Astrocyte (in vitro differentiated cells and primary cell): ENCODE data around the gene TPD52L2. TPM values are rescaled to one million over a fixed set of nuclear protein-coding genes. Genes with fewer than 3 reads are reported as not detected.

ENCODE experiments used
- DNase-seq: peaks from one replicate; pipeline ENCODE4 v3.0.0-alpha.2; 2010; ENCODE audit warnings: low read depth
- FAIRE-seq: peaks from 2 replicates; lab custom pipeline; 2011; peaks lifted over from hg19 to GRCh38; lab: Jason Lieb, UNC
- H2AFZ ChIP-seq: 2 replicates; pipeline ENCODE4 v1.6.0; 2012; ENCODE audit warnings: low read depth, low read length, inconsistent platforms
- H3K27ac ChIP-seq: 2 replicates; pipeline ENCODE4 v1.5.1; 2011; ENCODE audit warnings: low read depth, low read length, inconsistent platforms
- H3K27me3 ChIP-seq: 2 replicates; pipeline ENCODE4 v1.6.0; 2011; ENCODE audit warnings: low read length, inconsistent platforms; ENCODE audit not compliant: insufficient read depth
- H3K36me3 ChIP-seq: 2 replicates; pipeline ENCODE4 v1.5.1; 2011; ENCODE audit warnings: low read length, inconsistent platforms; ENCODE audit not compliant: insufficient read depth
- H3K4me1 ChIP-seq: 2 replicates; pipeline ENCODE4 v1.5.1; 2011; ENCODE audit warnings: low read length, inconsistent platforms; ENCODE audit not compliant: insufficient read depth
- H3K4me2 ChIP-seq: 2 replicates; pipeline ENCODE4 v1.6.0; 2012; ENCODE audit warnings: low read length, inconsistent platforms
- H3K4me3 ChIP-seq: 2 replicates; pipeline ENCODE4 v1.5.1; 2011; ENCODE audit warnings: low read depth, mild to moderate bottlenecking, low read length, inconsistent platforms; ENCODE audit not compliant: insufficient read depth
- H3K79me2 ChIP-seq: 2 replicates; pipeline ENCODE4 v1.6.0; 2012; ENCODE audit warnings: mild to moderate bottlenecking, low read length, inconsistent platforms; ENCODE audit not compliant: insufficient read depth
- H3K9ac ChIP-seq: 2 replicates; pipeline ENCODE4 v1.6.0; 2012; ENCODE audit warnings: mild to moderate bottlenecking, low read length, inconsistent platforms
- H3K9me3 ChIP-seq: 2 replicates; pipeline ENCODE4 v1.5.1; 2012; ENCODE audit warnings: low read depth, mild to moderate bottlenecking, low read length, inconsistent platforms; ENCODE audit not compliant: insufficient read depth
- H4K20me1 ChIP-seq: 2 replicates; pipeline ENCODE4 v1.6.0; 2012; ENCODE audit warnings: low read length, inconsistent platforms; ENCODE audit not compliant: insufficient read depth
- H3K27ac Mint-ChIP-seq: one replicate; pipeline ENCODE4 v1.8.0; 2021; ENCODE audit warnings: mild to moderate bottlenecking, mixed read lengths; ENCODE audit not compliant: unreplicated experiment
- H3K27me3 Mint-ChIP-seq: one replicate; pipeline ENCODE4 v1.8.0; 2021; ENCODE audit warnings: low read depth, mixed read lengths; ENCODE audit not compliant: unreplicated experiment
- H3K36me3 Mint-ChIP-seq: one replicate; pipeline ENCODE4 v1.8.0; 2021; ENCODE audit warnings: low read depth, mixed read lengths; ENCODE audit not compliant: unreplicated experiment
- H3K4me1 Mint-ChIP-seq: one replicate; pipeline ENCODE4 v1.8.0; 2021; ENCODE audit warnings: low read depth, mixed read lengths; ENCODE audit not compliant: unreplicated experiment
- H3K4me3 Mint-ChIP-seq: one replicate; pipeline ENCODE4 v1.8.0; 2021; ENCODE audit warnings: mild to moderate bottlenecking, moderate library complexity, mixed read lengths; ENCODE audit not compliant: unreplicated experiment
- H3K9me3 Mint-ChIP-seq: one replicate; pipeline ENCODE4 v1.8.0; 2021; ENCODE audit warnings: mild to moderate bottlenecking, mixed read lengths; ENCODE audit not compliant: unreplicated experiment
- CTCF ChIP-seq: IDR thresholded peaks from 2 replicates; pipeline ENCODE4 v1.5.1; 2011; ENCODE audit warnings: low read depth, mild to moderate bottlenecking, inconsistent platforms, low read length, moderate library complexity; ENCODE audit not compliant: insufficient read depth
- EZH2 ChIP-seq: IDR thresholded peaks from 2 replicates; pipeline ENCODE4 v1.6.1; 2012; ENCODE audit warnings: mild to moderate bottlenecking, low read length, inconsistent platforms; ENCODE audit not compliant: insufficient read depth
- total RNA-seq: library from RNA; stranded (reverse); gene quantifications from 2 replicates; pipeline ENCODE4 v1.2.1, GENCODE V29; 2021

The TPD52L2 gene
- total RNA-seq, 1 donor from 2014 or later, result 145 TPM

DNA sequence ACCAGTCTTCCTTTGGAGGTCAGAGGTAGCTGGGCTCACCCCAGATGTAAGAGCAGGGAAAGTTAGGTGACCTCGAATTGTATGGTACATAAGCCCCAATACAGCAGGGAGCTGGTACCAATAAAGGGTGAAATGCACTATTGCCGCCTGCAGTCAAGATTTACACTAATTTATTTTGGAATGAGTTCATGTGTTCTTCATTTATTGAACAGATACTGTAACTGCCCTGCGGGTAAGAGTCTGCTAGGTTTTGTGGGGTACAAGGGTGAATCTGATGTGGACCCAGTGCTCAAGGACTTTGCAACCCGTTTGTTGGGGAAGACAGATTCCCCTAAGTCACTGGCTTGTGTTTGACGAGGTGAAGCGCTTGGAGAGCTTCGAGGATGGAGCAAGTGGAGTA, 27.3 kb downstream of the TPD52L2 start:
- Mint-ChIP-seq H3K27ac (no peak overlapping the region), H3K36me3 (peaks cover 7% of the 10 kb centered on the region), H3K9me3 (no peaks in the 10 kb centered on the region), H3K4me1 (peaks cover 10% of the 10 kb centered on the region), H3K27me3 (no peaks in the 10 kb centered on the region), H3K4me3 (no peak overlapping the region)
- Histone ChIP-seq H3K4me2 (no peak overlapping the region), H3K36me3 (peaks cover 25% of the 10 kb centered on the region), H3K27me3 (no peaks in the 10 kb centered on the region), H3K4me3 (no peak overlapping the region), H3K9ac (no peak overlapping the region), H2AFZ (no peak overlapping the region), H3K79me2 (peaks cover 28% of the 10 kb centered on the region), H4K20me1 (peaks cover 58% of the 10 kb centered on the region), H3K9me3 (no peaks in the 10 kb centered on the region), H3K27ac (no peak overlapping the region), H3K4me1 (peaks cover 10% of the 10 kb centered on the region)
- TF ChIP-seq CTCF (no peak), EZH2 (no peak)
- DNase-seq (no peak), FAIRE-seq (no peak)

DNA sequence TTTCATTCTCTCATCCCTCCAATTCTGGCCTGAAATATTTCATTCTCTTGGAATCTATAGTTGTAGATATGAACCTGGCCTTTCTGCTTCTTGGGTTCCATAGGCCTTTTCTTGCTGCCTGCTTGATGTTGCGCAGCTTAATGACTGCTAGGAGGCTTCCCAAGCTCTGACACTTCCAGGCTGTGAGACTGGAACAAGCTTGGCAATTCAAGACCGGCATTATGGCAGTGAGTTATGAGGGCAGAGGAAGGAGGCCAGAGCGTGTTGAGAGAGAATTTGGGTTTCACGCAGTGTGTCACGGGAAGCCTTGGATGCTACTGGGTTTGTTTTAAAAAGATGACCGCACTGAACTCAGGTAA, 28.9 kb downstream of the TPD52L2 start:
- Mint-ChIP-seq H3K9me3 (no peaks in the 10 kb centered on the region), H3K36me3 (peaks cover 2% of the 10 kb centered on the region), H3K27ac (peak overlapping the region; percentile 54), H3K4me3 (peak overlapping the region; percentile 87), H3K27me3 (no peaks in the 10 kb centered on the region), H3K4me1 (peaks cover 14% of the 10 kb centered on the region)
- Histone ChIP-seq H3K4me2 (peak overlapping the region; percentile 85), H3K27me3 (no peaks in the 10 kb centered on the region), H3K4me3 (no peak overlapping the region), H4K20me1 (peaks cover 61% of the 10 kb centered on the region), H3K27ac (no peak overlapping the region), H3K4me1 (peaks cover 10% of the 10 kb centered on the region), H3K9ac (peak overlapping the region; percentile 52), H3K79me2 (peaks cover 36% of the 10 kb centered on the region), H2AFZ (no peak overlapping the region), H3K36me3 (peaks cover 20% of the 10 kb centered on the region), H3K9me3 (no peaks in the 10 kb centered on the region)
- TF ChIP-seq CTCF (no peak), EZH2 (no peak)
- FAIRE-seq (no peak), DNase-seq (no peak)

DNA sequence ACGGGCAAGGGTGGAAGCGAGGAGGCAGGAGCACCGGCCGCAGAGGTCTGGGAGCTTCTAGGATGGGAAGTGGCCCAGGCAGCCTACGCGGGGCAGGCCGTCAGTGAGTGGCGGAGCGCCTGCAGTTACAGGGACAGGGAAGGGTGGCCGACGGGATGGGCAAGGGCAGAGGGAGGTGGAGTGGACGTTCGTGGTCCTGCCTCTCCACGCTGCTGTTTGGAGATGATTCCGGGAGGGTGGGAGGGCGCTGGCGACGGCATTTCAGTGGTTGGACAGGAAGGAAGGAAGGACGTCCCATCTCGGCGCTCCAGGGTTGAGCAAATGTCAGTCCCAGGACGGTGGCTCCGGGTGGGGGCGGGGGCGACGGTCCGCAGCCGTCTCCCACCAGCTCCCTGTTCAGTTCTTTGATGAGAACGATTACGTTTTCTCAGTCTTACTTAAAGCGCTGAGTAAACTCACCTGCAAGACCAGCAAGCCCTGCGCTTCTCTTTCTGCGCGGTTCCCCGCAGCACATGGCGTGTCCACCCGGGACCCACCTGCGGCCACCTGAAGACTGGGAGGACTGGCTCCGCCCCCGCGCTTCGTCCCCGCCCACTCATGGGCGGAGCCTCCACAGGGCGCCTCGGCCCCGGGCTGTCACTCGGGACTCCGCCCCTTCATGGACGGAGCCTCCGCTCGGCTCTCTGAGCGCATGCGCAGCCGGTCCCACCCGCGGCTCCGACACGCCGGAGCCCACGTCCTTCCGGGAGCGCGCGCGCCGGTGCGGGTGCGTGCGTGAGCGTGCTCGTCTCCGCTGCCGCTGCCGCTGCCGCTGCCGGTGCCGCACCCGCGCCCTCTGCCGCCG, 29.5 kb downstream of the TPD52L2 start, which contains the start of gene DNAJC5:
TSS of gene DNAJC5 (plus strand) at position 769 of the 844 bp plus-strand sequence. CDS start 33,220 bp downstream, outside the sequence.
- FAIRE-seq (no peak), DNase-seq (peak; percentile 58)
- Histone ChIP-seq H3K27me3 (no peaks in the 10 kb centered on the region), H2AFZ (peak within 1 kb of the TSS; percentile 13), H3K27ac (peak within 1 kb of the TSS; percentile 67), H3K36me3 (peaks cover 17% of the 10 kb centered on the region), H3K9ac (peak within 1 kb of the TSS; percentile 91), H3K9me3 (no peaks in the 10 kb centered on the region), H4K20me1 (peaks cover 61% of the 10 kb centered on the region), H3K79me2 (peaks cover 41% of the 10 kb centered on the region), H3K4me2 (peak within 1 kb of the TSS; percentile 86), H3K4me3 (peak within 1 kb of the TSS; percentile 83), H3K4me1 (peaks cover 10% of the 10 kb centered on the region)
- peaks cover 2% of the 10 kb centered on the region for H3K36me3 Mint-ChIP-seq
- H3K27me3 Mint-ChIP-seq, result no peaks in the 10 kb centered on the region
- peak within 1 kb of the TSS; percentile 94 for H3K4me3 Mint-ChIP-seq
- TF ChIP-seq EZH2 (no peak), CTCF (no peak)
- H3K4me1 Mint-ChIP-seq, result peaks cover 14% of the 10 kb centered on the region
- no peaks in the 10 kb centered on the region for H3K9me3 Mint-ChIP-seq
- H3K27ac Mint-ChIP-seq, result peak within 1 kb of the TSS; percentile 94
